Esophagus squamous epithelium (tissue), 5 donors: ENCODE data around the gene SHKBP1. TPM values are rescaled to one million over a fixed set of nuclear protein-coding genes. Genes with fewer than 3 reads are reported as not detected.

Experiments
- DNase-seq: peaks from one replicate; lab custom pipeline; 2025; lab: John Stamatoyannopoulos, UW
- H3K27ac ChIP-seq, 4 donors: fragments of 200-600 bp; sonication (generic); one replicate each; pipeline ENCODE4 v1.5.1; 2016 to 2019; ENCODE audit warnings: mild to moderate bottlenecking in 1 of 4
- H3K27me3 ChIP-seq, 4 donors: fragments of 200-600 bp; sonication (generic); 1 replicate in 3 of 4; 2 replicates in 1 of 4; pipeline versions ENCODE4 v1.5.1 to v1.6.0; 2017 to 2021; ENCODE audit warnings: antibody characterized with exemption in 1 of 4
- H3K36me3 ChIP-seq, 3 donors: fragments of 200-600 bp; sonication (generic); one replicate each; pipeline ENCODE4 v1.5.1; 2016 to 2019
- H3K4me1 ChIP-seq, 3 donors: fragments of 200-600 bp; sonication (generic); one replicate each; pipeline ENCODE4 v1.5.1; 2017 to 2019
- H3K4me3 ChIP-seq, 4 donors: fragments of 200-600 bp; sonication (generic); 1 replicate in 3 of 4; 2 replicates in 1 of 4; pipeline ENCODE4 v1.5.1; 2016 to 2019; ENCODE audit warnings: mild to moderate bottlenecking in 2 of 4, moderate library complexity in 1 of 4
- H3K9me3 ChIP-seq, 3 donors: fragments of 200-600 bp; sonication (generic); one replicate each; pipeline ENCODE4 v1.5.1; 2016 to 2019
- CTCF ChIP-seq, 6 experiments: fragments of 450-650 bp in 4 of 6; fragments of 200-600 bp in 2 of 6; sonication (generic) in 2 of 6; IDR thresholded peaks; one replicate each; pipeline ENCODE4 v1.5.1; 2016 to 2019; ENCODE audit warnings: antibody characterized with exemption in 6 of 6, mild to moderate bottlenecking in 4 of 6, moderate library complexity in 4 of 6
- POLR2A ChIP-seq, 4 donors: fragments of 450-650 bp; IDR thresholded peaks; one replicate each; pipeline ENCODE4 v1.6.1; 2017; ENCODE audit warnings: antibody characterized with exemption in 4 of 4, mild to moderate bottlenecking in 4 of 4, moderate library complexity in 3 of 4
- WGBS, 2 donors: methylation state at CpG; one replicate each; pipeline ENCODE4 v1.1.5; 2018; 5-methylcytosine and 5-hydroxymethylcytosine counted together
- intact Hi-C: fragments of 100-400 bp; cut with DNase I; formaldehyde crosslinking; loops from one replicate; pipeline ENCODE4 v1.15.0; 2022
- total RNA-seq, 4 donors: library from RNA; depleted of rRNA; stranded (reverse); fragments of >200 nt; gene quantifications; one replicate each; pipeline ENCODE4 v1.1.0, GENCODE V29; 2016
- donor health status: DM: yes; HTN: yes; CAD: no.

The SHKBP1 gene
- total RNA-seq, 4 donors from 2014 or later, result 42.3 to 77.9 (median 49.8) TPM

GRCh38 chr19:40570313-40571004 is 6.2 kb upstream of the SHKBP1 start:
- Histone ChIP-seq H3K36me3 (no peaks in the 10 kb centered on the region), H3K4me3 (peak overlapping the region; percentile 28 to 68 (median 45)), H3K27me3 (peaks cover 12 to 39% (median 16%) of the 10 kb centered on the region in 4 donors), H3K9me3 (no peaks in the 10 kb centered on the region), H3K4me1 (peaks cover 10 to 29% (median 13%) of the 10 kb centered on the region in 3 donors), H3K27ac (peak overlapping the region; percentile 68 to 80 (median 76))
- intact Hi-C loops, result no loop called here
- WGBS, 2 donors, result 0% methylated on average over 3 of the region's 53 CpGs
- DNase-seq, result peak; percentile 94
- peak in 2 of 4 donors; percentile 34 to 44 for TF ChIP-seq POLR2A (IDR thresholded peaks at IDR 0.05)
- peak in 3 of 6 experiments; percentile 34 to 57 (median 36) for TF ChIP-seq CTCF (IDR thresholded peaks at IDR 0.05)

- H3K27me3 ChIP-seq, result peaks cover 7 to 34% (median 15%) of the 10 kb centered on the region in 4 donors
- no peak for DNase-seq
- whole genome bisulfite sequencing, 2 donors, result 22 to 42% methylated on average over 3 of the region's 3 CpGs
- intact Hi-C loops, result no loop called here
- TF ChIP-seq POLR2A (IDR thresholded peaks at IDR 0.05) (no peak), CTCF (IDR thresholded peaks at IDR 0.05) (no peak)
- peak overlapping the region in 2 of 4 donors; percentile 40 to 68 for H3K4me3 ChIP-seq
- H3K27ac ChIP-seq, result peak overlapping the region; percentile 31 to 80 (median 74)
- H3K9me3 ChIP-seq, result no peaks in the 10 kb centered on the region
- peaks cover 12 to 27% (median 13%) of the 10 kb centered on the region in 3 donors for H3K4me1 ChIP-seq
- H3K36me3 ChIP-seq, result no peaks in the 10 kb centered on the region
Observed at GRCh38 chr19:40571005-40571318, 5.7 kb upstream of the SHKBP1 start.

- Histone ChIP-seq H3K4me1 (peaks cover 13 to 28% (median 15%) of the 10 kb centered on the region in 3 donors), H3K27ac (peak overlapping the region in 1 of 4 donors; percentile 7), H3K4me3 (no peak overlapping the region), H3K9me3 (no peaks in the 10 kb centered on the region), H3K36me3 (no peaks in the 10 kb centered on the region), H3K27me3 (peaks cover 7 to 24% (median 13%) of the 10 kb centered on the region in 4 donors)
- intact Hi-C loops, result no loop called here
- WGBS, 2 donors, result 78 to 84% methylated on average over 4 to 10 of the region's 10 CpGs
- DNase-seq, result no peak
- TF ChIP-seq POLR2A (IDR thresholded peaks at IDR 0.05) (no peak), CTCF (IDR thresholded peaks at IDR 0.05) (no peak)
Observed at GRCh38 chr19:40571831-40572495, 4.7 kb upstream of the SHKBP1 start.

- Histone ChIP-seq H3K27me3 (no peaks in the 10 kb centered on the region), H3K4me1 (peaks cover 6 to 27% (median 15%) of the 10 kb centered on the region in 3 donors), H3K4me3 (no peak overlapping the region), H3K27ac (no peak overlapping the region), H3K36me3 (peaks cover 2 to 11% (median 3%) of the 10 kb centered on the region in 3 donors), H3K9me3 (no peaks in the 10 kb centered on the region)
- no peak for DNase-seq
- intact Hi-C loops, result no loop called here
- no peak for TF ChIP-seq POLR2A (IDR thresholded peaks at IDR 0.05)
- no peak for TF ChIP-seq CTCF (IDR thresholded peaks at IDR 0.05)
- WGBS, 2 donors, result 75 to 94% methylated on average over 12 to 13 of the region's 18 CpGs
Observed at GRCh38 chr19:40575326-40575725, 1.3 kb upstream of the SHKBP1 start.

- H3K4me1 ChIP-seq, result peaks cover 6 to 26% (median 15%) of the 10 kb centered on the region in 3 donors
- no peaks in the 10 kb centered on the region for H3K27me3 ChIP-seq
- peak overlapping the region; percentile 80 to 95 (median 88) for H3K4me3 ChIP-seq
- no peak for DNase-seq
- intact Hi-C loops, result no loop called here
- WGBS, 2 donors, result 5 to 9% methylated on average over 9 to 19 of the region's 22 CpGs
- TF ChIP-seq POLR2A (IDR thresholded peaks at IDR 0.05) (no peak), CTCF (IDR thresholded peaks at IDR 0.05) (no peak)
- peaks cover 6 to 20% (median 11%) of the 10 kb centered on the region in 3 donors for H3K36me3 ChIP-seq
- no peaks in the 10 kb centered on the region for H3K9me3 ChIP-seq
- H3K27ac ChIP-seq, result peak overlapping the region; percentile 87 to 94 (median 92)
Observed at GRCh38 chr19:40576151-40576584, 505 bp upstream of the SHKBP1 start.
